HEK293 (cell line): ENCODE measurements around the gene GPR17.

Experiments used
- CTCF ChIA-PET: fragments of 350-600 bp; formaldehyde crosslinking; extraction: SDS; loops from one replicate; lab custom pipeline; 2021; ENCODE audit warnings: antibody characterized with exemption; lab: Yijun Ruan, JAX
- POLR2A ChIA-PET: fragments of 300-600 bp; formaldehyde crosslinking; extraction: SDS; loops from one replicate; lab custom pipeline; 2020; ENCODE audit warnings: antibody characterized with exemption, inconsistent platforms; lab: Yijun Ruan, JAX
- H3K27ac ChIP-seq: fragments of 200-500 bp; sonication (Bioruptor generic); 2 replicates; pipeline ENCODE4 v1.5.1; 2014; ENCODE audit warnings: low read depth, low read length, control low read depth, inconsistent platforms; ENCODE audit errors: extremely low read depth
- H3K36me3 ChIP-seq, 2 experiments: fragments of 200-500 bp in 1 of 2; sonication (Bioruptor generic) in 1 of 2; 1 replicate in 1 of 2; 2 replicates in 1 of 2; pipeline ENCODE4 v1.5.1; 2014 to 2017; ENCODE audit warnings: inconsistent platforms in 2 of 2, low read length in 2 of 2; ENCODE audit not compliant: control insufficient read depth in 2 of 2, insufficient read depth in 1 of 2
- H3K4me1 ChIP-seq: fragments of 200-500 bp; sonication (Bioruptor generic); 2 replicates; pipeline ENCODE4 v1.5.1; 2014; ENCODE audit warnings: mild to moderate bottlenecking, low read length, inconsistent platforms; ENCODE audit not compliant: control insufficient read depth, insufficient read depth
- H3K4me3 ChIP-seq: 2 replicates; pipeline ENCODE4 v1.5.1; 2011; ENCODE audit warnings: low read depth, mild to moderate bottlenecking, control low read depth, low read length, moderate library complexity
- H3K9me3 ChIP-seq: fragments of 200-500 bp; sonication (Bioruptor generic); 2 replicates; pipeline ENCODE4 v1.5.1; 2014; ENCODE audit warnings: low read depth, low read length, inconsistent platforms; ENCODE audit not compliant: control insufficient read depth, insufficient read depth
- EGR2 ChIP-seq: fragments of 450-650 bp; formaldehyde crosslinking; IDR thresholded peaks from 2 replicates; pipeline ENCODE4 v1.5.1; 2016; ENCODE audit warnings: low read depth, missing biosample characterization, missing genetic modification characterization
- KLF16 ChIP-seq: fragments of 450-650 bp; formaldehyde crosslinking; IDR thresholded peaks from 2 replicates; pipeline ENCODE4 v1.5.1; 2017; ENCODE audit warnings: missing biosample characterization, missing genetic modification characterization
- KLF7 ChIP-seq: fragments of 450-650 bp; formaldehyde crosslinking; IDR thresholded peaks from 2 replicates; pipeline ENCODE4 v1.5.1; 2016; ENCODE audit warnings: missing biosample characterization, missing genetic modification characterization, borderline replicate concordance
- SETDB1 ChIP-seq: IDR thresholded peaks from one replicate; pipeline ENCODE4 v1.6.1; 2017; ENCODE audit warnings: mild to moderate bottlenecking, low read length, moderate library complexity, mixed read lengths; ENCODE audit not compliant: insufficient read length
- TRIM28 ChIP-seq: IDR thresholded peaks from 2 replicates; pipeline ENCODE4 v1.6.1; 2011; ENCODE audit warnings: low read length, control low read depth, borderline replicate concordance
- ZBTB17 ChIP-seq: fragments of 450-650 bp; formaldehyde crosslinking; IDR thresholded peaks from 2 replicates; pipeline ENCODE4 v1.5.1; 2016; ENCODE audit warnings: missing biosample characterization, missing genetic modification characterization
- ZFHX2 ChIP-seq: fragments of 450-650 bp; formaldehyde crosslinking; conservative IDR thresholded peaks from 2 replicates; pipeline ENCODE4 v1.5.1; 2016; ENCODE audit warnings: missing biosample characterization, missing genetic modification characterization
- ZNF121 ChIP-seq: fragments of 450-650 bp; formaldehyde crosslinking; IDR thresholded peaks from 2 replicates; pipeline ENCODE4 v1.5.1; 2016; ENCODE audit warnings: missing biosample characterization, missing genetic modification characterization
- ZNF138 ChIP-seq: fragments of 450-650 bp; formaldehyde crosslinking; IDR thresholded peaks from 2 replicates; pipeline ENCODE4 v1.5.1; 2016; ENCODE audit warnings: missing biosample characterization, missing genetic modification characterization, borderline replicate concordance
- ZNF175 ChIP-seq: fragments of 450-650 bp; formaldehyde crosslinking; IDR thresholded peaks from 2 replicates; pipeline ENCODE4 v1.5.1; 2016; ENCODE audit warnings: missing biosample characterization, missing genetic modification characterization
- ZNF24 ChIP-seq: fragments of 450-650 bp; formaldehyde crosslinking; IDR thresholded peaks from 2 replicates; pipeline ENCODE4 v1.5.1; 2016; ENCODE audit warnings: missing biosample characterization, missing genetic modification characterization
- ZNF404 ChIP-seq: fragments of 450-650 bp; formaldehyde crosslinking; IDR thresholded peaks from 2 replicates; pipeline ENCODE4 v1.5.1; 2017; ENCODE audit warnings: missing biosample characterization, missing genetic modification characterization
- ZNF544 ChIP-seq: fragments of 450-650 bp; formaldehyde crosslinking; IDR thresholded peaks from 2 replicates; pipeline ENCODE4 v1.5.0; 2017; ENCODE audit warnings: missing biosample characterization, missing genetic modification characterization
- ZNF549 ChIP-seq: fragments of 450-650 bp; IDR thresholded peaks from 2 replicates; pipeline ENCODE4 v1.5.1; 2018; ENCODE audit warnings: missing biosample characterization, missing genetic modification characterization, mild to moderate bottlenecking, inconsistent platforms, moderate library complexity
- ZNF571 ChIP-seq: fragments of 450-650 bp; formaldehyde crosslinking; IDR thresholded peaks from 2 replicates; pipeline ENCODE4 v1.5.0; 2017; ENCODE audit warnings: missing biosample characterization, missing genetic modification characterization
- ZNF610 ChIP-seq: fragments of 450-650 bp; formaldehyde crosslinking; IDR thresholded peaks from 2 replicates; pipeline ENCODE4 v1.5.1; 2016; ENCODE audit warnings: missing biosample characterization, missing genetic modification characterization, borderline replicate concordance
- ZNF623 ChIP-seq: fragments of 450-650 bp; formaldehyde crosslinking; IDR thresholded peaks from 2 replicates; pipeline ENCODE4 v1.5.1; 2016; ENCODE audit warnings: missing biosample characterization, missing genetic modification characterization
- ZNF76 ChIP-seq: fragments of 450-650 bp; formaldehyde crosslinking; IDR thresholded peaks from 2 replicates; pipeline ENCODE4; 2016; ENCODE audit warnings: low read depth, missing biosample characterization, missing genetic modification characterization, borderline replicate concordance
- TF ChIP-seq, protein P1 (sequence below): fragments of 450-650 bp; formaldehyde crosslinking; optimal IDR thresholded peaks from 2 replicates; pipeline ENCODE3; 2016; ENCODE audit warnings: missing biosample characterization, mild to moderate bottlenecking, missing genetic modification characterization
- TF ChIP-seq, protein P2 (sequence below): fragments of 450-650 bp; formaldehyde crosslinking; IDR thresholded peaks from 2 replicates; pipeline ENCODE4 v1.5.1; 2016; ENCODE audit warnings: missing biosample characterization, missing genetic modification characterization, borderline replicate concordance

The GPR17 gene

DNA sequence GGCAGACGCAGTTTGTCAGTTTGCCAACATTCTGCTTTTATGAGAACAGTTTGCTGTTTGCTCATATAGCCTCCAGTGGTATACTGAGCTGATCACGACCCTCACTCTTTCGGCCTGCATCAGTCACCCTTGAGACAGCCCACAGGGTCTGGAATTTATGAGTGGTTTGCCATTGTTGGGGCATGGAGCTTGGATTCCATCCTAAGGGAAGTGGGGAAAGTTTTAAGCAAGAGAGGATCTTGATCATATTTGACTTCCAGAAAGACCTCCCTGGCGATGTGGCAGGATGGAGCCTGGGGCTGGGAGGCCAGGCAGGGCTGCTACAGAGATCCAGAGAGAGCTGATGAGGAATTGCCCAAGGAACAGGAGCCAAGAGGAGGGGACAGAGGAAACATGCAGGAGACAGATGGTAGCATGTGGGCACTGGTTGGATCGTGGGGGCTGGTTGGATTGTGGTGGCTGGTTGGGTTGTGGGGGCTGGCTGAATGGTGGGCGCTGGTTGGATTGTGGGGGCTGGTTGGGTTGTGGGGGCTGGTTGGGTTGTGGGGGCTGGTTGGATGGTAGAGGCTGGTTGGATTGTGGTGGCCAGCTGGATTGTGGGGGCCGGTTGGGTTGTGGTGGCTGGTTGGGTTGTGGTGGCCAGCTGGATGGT lies 27.3 kb upstream of the GPR17 start:
- CTCF ChIA-PET, result interaction anchor here (0.6 kb wide), 2 partner anchors 22 to 104 kb away, joined by 3 to 6 read pairs; no protein-coding TSS in a partner anchor
- Histone ChIP-seq H3K9me3 (0 out of 2 replicates have a peak, but pooled peaks cover 2% of the 10 kb centered on the region), H3K4me1 (no peaks in the 10 kb centered on the region), H3K4me3 (no peak overlapping the region), H3K36me3 (no peaks in the 10 kb centered on the region), H3K27ac (no peak overlapping the region)
- TF ChIP-seq, protein P1, sequence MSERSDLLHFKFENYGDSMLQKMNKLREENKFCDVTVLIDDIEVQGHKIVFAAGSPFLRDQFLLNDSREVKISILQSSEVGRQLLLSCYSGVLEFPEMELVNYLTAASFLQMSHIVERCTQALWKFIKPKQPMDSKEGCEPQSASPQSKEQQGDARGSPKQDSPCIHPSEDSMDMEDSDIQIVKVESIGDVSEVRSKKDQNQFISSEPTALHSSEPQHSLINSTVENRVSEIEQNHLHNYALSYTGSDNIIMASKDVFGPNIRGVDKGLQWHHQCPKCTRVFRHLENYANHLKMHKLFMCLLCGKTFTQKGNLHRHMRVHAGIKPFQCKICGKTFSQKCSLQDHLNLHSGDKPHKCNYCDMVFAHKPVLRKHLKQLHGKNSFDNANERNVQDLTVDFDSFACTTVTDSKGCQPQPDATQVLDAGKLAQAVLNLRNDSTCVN (tag by site-specific recombination), result no peak
- TF ChIP-seq ZBTB17 (tag by site-specific recombination) (no peak), EGR2 (tag by site-specific recombination) (peak; percentile 34; the same call in 1 of the 2 replicates), ZNF138 (no peak), ZFHX2 (tag by site-specific recombination) (0 out of 2 replicates have a peak, but pooled peaks have one; percentile 23)
- POLR2A ChIA-PET, result no interaction called here

DNA sequence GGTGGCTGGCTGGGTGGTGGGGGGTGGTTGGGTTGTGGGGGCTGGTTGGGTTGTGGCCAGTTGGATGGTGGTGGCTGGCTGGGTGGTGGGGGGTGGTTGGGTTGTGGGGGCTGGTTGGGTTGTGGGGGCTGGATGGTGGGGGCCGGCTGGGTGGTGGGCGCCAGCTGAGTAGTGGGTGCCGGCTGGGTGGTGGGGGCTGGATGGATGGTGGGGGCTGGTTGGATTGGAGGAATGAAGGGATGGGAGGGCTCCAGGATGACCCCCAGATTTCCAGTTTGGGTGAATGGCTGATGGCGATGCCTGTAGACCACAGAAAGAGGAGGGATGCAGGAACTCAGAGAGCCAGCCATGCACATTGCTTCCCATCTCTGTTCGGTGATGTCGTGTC lies 26.8 kb upstream of the GPR17 start:
- H3K9me3 ChIP-seq, result no peaks in the 10 kb centered on the region
- H3K4me1 ChIP-seq, result no peaks in the 10 kb centered on the region
- POLR2A ChIA-PET, result no interaction called here
- H3K27ac ChIP-seq, result no peak overlapping the region
- H3K4me3 ChIP-seq, result no peak overlapping the region
- no peaks in the 10 kb centered on the region for H3K36me3 ChIP-seq
- TF ChIP-seq KLF7 (no peak), ZNF610 (no peak), ZNF76 (tag by site-specific recombination) (no peak), ZNF121 (no peak), ZNF571 (tag by site-specific recombination) (no peak)
- CTCF ChIA-PET, result interaction anchor here (0.6 kb wide), 1 partner anchor 21 kb away, joined by 3 read pairs; no protein-coding TSS in a partner anchor

DNA sequence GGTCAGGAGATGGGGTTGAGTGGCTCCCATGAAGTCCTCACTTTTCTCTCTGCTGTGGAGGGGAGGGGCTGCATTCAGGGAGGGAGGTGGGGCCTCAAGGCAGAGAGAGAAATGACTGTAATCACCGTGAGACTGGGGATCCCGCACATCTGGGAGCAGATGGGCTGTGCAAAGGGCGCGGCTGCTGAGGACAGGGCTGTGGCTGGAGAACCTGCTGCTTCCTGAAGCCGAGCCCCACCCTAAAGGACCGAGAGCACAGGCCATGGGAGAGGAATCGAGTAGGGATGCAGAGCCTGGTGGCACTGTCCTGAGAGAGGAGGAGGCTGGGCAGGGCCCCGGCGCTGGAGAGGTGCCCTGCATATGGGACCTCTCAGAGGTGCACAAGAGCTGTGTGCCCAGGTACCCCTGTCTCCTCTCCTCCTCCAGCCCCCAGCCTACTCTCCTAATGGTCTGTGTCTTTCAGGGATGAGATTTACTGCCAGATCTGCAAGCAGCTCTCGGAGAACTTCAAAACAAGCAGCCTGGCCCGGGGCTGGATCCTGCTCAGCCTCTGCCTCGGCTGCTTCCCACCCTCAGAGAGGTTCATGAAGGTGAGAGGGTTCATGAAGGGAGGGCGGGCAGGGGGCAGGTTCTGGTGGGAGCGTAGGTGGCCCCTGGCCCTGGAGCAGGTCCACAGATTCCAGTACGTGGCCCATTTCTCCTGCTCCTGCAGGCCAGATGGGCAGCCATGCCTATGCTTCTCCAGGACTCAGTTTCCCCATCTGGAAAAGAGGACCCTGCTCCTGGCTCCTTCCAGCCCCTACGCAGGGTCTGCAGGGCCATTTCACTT lies 25.9 kb upstream of the GPR17 start:
- POLR2A ChIA-PET, result no interaction called here
- H3K4me1 ChIP-seq, result no peaks in the 10 kb centered on the region
- CTCF ChIA-PET, result no interaction called here
- no peak for TF ChIP-seq TRIM28
- no peak for TF ChIP-seq ZNF544 (tag by site-specific recombination)
- TF ChIP-seq ZNF549 (tag by site-specific recombination), result no peak
- no peak for TF ChIP-seq ZNF623
- no peak for TF ChIP-seq SETDB1
- TF ChIP-seq ZNF175 (tag by site-specific recombination), result no peak
- TF ChIP-seq, protein P2, sequence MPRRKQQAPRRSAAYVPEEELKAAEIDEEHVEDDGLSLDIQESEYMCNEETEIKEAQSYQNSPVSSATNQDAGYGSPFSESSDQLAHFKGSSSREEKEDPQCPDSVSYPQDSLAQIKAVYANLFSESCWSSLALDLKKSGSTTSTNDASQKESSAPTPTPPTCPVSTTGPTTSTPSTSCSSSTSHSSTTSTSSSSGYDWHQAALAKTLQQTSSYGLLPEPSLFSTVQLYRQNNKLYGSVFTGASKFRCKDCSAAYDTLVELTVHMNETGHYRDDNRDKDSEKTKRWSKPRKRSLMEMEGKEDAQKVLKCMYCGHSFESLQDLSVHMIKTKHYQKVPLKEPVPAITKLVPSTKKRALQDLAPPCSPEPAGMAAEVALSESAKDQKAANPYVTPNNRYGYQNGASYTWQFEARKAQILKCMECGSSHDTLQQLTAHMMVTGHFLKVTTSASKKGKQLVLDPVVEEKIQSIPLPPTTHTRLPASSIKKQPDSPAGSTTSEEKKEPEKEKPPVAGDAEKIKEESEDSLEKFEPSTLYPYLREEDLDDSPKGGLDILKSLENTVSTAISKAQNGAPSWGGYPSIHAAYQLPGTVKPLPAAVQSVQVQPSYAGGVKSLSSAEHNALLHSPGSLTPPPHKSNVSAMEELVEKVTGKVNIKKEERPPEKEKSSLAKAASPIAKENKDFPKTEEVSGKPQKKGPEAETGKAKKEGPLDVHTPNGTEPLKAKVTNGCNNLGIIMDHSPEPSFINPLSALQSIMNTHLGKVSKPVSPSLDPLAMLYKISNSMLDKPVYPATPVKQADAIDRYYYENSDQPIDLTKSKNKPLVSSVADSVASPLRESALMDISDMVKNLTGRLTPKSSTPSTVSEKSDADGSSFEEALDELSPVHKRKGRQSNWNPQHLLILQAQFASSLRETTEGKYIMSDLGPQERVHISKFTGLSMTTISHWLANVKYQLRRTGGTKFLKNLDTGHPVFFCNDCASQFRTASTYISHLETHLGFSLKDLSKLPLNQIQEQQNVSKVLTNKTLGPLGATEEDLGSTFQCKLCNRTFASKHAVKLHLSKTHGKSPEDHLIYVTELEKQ (tag by site-specific recombination), result no peak
- TF ChIP-seq ZNF404, result no peak
- no peak for TF ChIP-seq ZNF24 (tag by site-specific recombination)
- TF ChIP-seq KLF16 (tag by site-specific recombination), result no peak
- H3K4me3 ChIP-seq, result no peak overlapping the region
- no peak overlapping the region for H3K27ac ChIP-seq
- H3K36me3 ChIP-seq, result no peaks in the 10 kb centered on the region
- no peaks in the 10 kb centered on the region for H3K9me3 ChIP-seq
